A673 (cell line): Measurements from ENCODE around the gene TPO.

Source experiments
- EZH2 ChIP-seq: fragments of 200-600 bp; sonication (generic); IDR thresholded peaks from 2 replicates; pipeline ENCODE4 v1.6.1; 2017; ENCODE audit warnings: borderline replicate concordance, low read depth, mild to moderate bottlenecking, mixed read lengths, antibody characterized with exemption, low read length; ENCODE audit not compliant: poor library complexity, severe bottlenecking
- TF ChIP-seq, protein P1 (sequence below): fragments of 300-800, 200-600 bp; sonication (generic); conservative IDR thresholded peaks from 2 replicates; pipeline ENCODE4 v1.5.1; 2017; ENCODE audit warnings: low read depth, mild to moderate bottlenecking, antibody characterized with exemption, low read length, moderate library complexity, mixed read lengths

DNA sequence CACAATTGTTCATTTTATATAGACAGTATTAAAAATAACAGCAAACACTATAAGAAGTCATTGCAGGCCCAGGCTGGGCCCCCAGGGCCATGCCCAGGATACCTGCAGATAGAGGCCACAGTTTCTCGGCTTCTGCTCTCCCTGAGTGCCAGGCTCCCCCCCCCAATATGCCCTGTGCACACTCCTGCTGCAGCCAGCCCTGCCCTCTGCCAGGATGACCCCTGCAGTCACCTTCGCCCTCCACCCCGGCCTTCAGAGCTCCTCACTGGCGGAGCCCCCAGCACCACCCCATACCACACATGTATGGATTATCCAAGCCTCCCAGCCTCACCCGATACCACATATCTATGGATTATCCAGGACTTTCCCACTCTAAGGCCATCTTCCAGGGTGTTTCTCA is 104.5 kb downstream of the TPO start:
- no peak for TF ChIP-seq EZH2
- TF ChIP-seq, protein P1, sequence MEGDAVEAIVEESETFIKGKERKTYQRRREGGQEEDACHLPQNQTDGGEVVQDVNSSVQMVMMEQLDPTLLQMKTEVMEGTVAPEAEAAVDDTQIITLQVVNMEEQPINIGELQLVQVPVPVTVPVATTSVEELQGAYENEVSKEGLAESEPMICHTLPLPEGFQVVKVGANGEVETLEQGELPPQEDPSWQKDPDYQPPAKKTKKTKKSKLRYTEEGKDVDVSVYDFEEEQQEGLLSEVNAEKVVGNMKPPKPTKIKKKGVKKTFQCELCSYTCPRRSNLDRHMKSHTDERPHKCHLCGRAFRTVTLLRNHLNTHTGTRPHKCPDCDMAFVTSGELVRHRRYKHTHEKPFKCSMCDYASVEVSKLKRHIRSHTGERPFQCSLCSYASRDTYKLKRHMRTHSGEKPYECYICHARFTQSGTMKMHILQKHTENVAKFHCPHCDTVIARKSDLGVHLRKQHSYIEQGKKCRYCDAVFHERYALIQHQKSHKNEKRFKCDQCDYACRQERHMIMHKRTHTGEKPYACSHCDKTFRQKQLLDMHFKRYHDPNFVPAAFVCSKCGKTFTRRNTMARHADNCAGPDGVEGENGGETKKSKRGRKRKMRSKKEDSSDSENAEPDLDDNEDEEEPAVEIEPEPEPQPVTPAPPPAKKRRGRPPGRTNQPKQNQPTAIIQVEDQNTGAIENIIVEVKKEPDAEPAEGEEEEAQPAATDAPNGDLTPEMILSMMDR: no peak
